ENCODE data around the gene DHCR24.

GRCh38 chr1:54814571-54814970 is 72.4 kb downstream of the DHCR24 start:
- TF ChIP-seq EP300 (IDR thresholded peaks at IDR 0.05): no peak
- no peak for TF ChIP-seq POLR2A (IDR thresholded peaks at IDR 0.05)

Measured in suprapubic skin (tissue), 2 donors.